Neural cell (in vitro differentiated cells): Measurements from ENCODE around the gene POU2F2. TPM values are rescaled to one million over a fixed set of nuclear protein-coding genes. Genes with fewer than 3 reads are reported as not detected.
A peak's percentile ranks its signal among the peaks of the same experiment; 100 is the strongest.

Experiments used
- H2AFZ ChIP-seq: fragments of 200-600, 300-800 bp; sonication (generic), shearing (Covaris generic); 2 replicates; pipeline ENCODE4 v1.6.0; 2014; ENCODE audit warnings: low read depth, mild to moderate bottlenecking, antibody characterized with exemption, low read length, moderate library complexity
- H3F3A ChIP-seq: fragments of 200-600 bp; shearing (Covaris generic); 2 replicates; pipeline ENCODE4 v1.6.1; 2016; ENCODE audit warnings: mild to moderate bottlenecking, moderate library complexity, mixed read lengths, antibody characterized with exemption, low read length; ENCODE audit not compliant: insufficient read depth, poor library complexity, severe bottlenecking
- H3K27ac ChIP-seq: fragments of 200-600, 300-800 bp; sonication (generic), shearing (Covaris generic); 2 replicates; pipeline ENCODE4 v1.5.1; 2014; ENCODE audit warnings: mild to moderate bottlenecking, low read length, moderate library complexity
- H3K27me3 ChIP-seq: fragments of 300-800, 200-600 bp; sonication (generic), shearing (Covaris generic); 2 replicates; pipeline ENCODE4 v1.6.0; 2014; ENCODE audit warnings: mild to moderate bottlenecking, low read depth, low read length, moderate library complexity; ENCODE audit not compliant: insufficient read depth
- H3K36me3 ChIP-seq: fragments of 300-800, 200-600 bp; sonication (generic), shearing (Covaris generic); 2 replicates; pipeline ENCODE4 v1.5.1; 2014; ENCODE audit warnings: mild to moderate bottlenecking, antibody characterized with exemption, low read length, moderate library complexity; ENCODE audit not compliant: insufficient read depth
- H3K4me2 ChIP-seq: fragments of 300-800, 200-600 bp; sonication (generic), shearing (Covaris generic); 2 replicates; pipeline ENCODE4 v1.6.0; 2014; ENCODE audit warnings: mild to moderate bottlenecking, low read length
- H3K4me3 ChIP-seq: fragments of 300-800, 200-600 bp; sonication (generic), shearing (Covaris generic); 2 replicates; pipeline ENCODE4 v1.5.1; 2014; ENCODE audit warnings: mild to moderate bottlenecking, low read length, moderate library complexity
- H3K79me2 ChIP-seq: fragments of 200-600 bp; shearing (Covaris generic); replicated peaks from 2 replicates; pipeline ENCODE4 v1.6.0; 2014; ENCODE audit warnings: mild to moderate bottlenecking, low read length, moderate library complexity; ENCODE audit not compliant: insufficient read depth
- H3K9ac ChIP-seq: fragments of 300-800, 200-600 bp; sonication (generic), shearing (Covaris generic); 2 replicates; pipeline ENCODE4 v1.6.1; 2016; ENCODE audit warnings: mild to moderate bottlenecking, low read length, mixed read lengths
- H3K9me2 ChIP-seq: fragments of 200-600 bp; shearing (Covaris generic); 2 replicates; pipeline ENCODE4 v1.6.1; 2016; ENCODE audit warnings: mild to moderate bottlenecking, low read length, mixed read lengths; ENCODE audit not compliant: insufficient read depth
- H3K9me3 ChIP-seq: fragments of 200-600, 300-800 bp; sonication (generic), shearing (Covaris generic); 2 replicates; pipeline ENCODE4 v1.6.1; 2016; ENCODE audit warnings: mild to moderate bottlenecking, mixed run types, low read length, moderate library complexity, mixed read lengths
- H4K20me1 ChIP-seq: fragments of 200-600 bp; shearing (Covaris generic); 2 replicates; pipeline ENCODE4 v1.6.1; 2016; ENCODE audit warnings: mild to moderate bottlenecking, mixed run types; ENCODE audit not compliant: insufficient read depth
- CTCF ChIP-seq: fragments of 450-650 bp; IDR thresholded peaks from 2 replicates; pipeline ENCODE4 v1.5.1; 2014; ENCODE audit warnings: antibody characterized with exemption, mild to moderate bottlenecking, moderate library complexity; ENCODE audit not compliant: poor library complexity, severe bottlenecking
- EP300 ChIP-seq: fragments of 450-650 bp; conservative IDR thresholded peaks from 2 replicates; pipeline ENCODE4 v1.6.1; 2014; ENCODE audit warnings: antibody characterized with exemption, mild to moderate bottlenecking, moderate library complexity; ENCODE audit not compliant: poor library complexity, severe bottlenecking
- EZH2 ChIP-seq: fragments of 200-600, 300-800 bp; shearing (Covaris generic), sonication (generic); IDR thresholded peaks from 2 replicates; pipeline ENCODE4 v1.6.1; 2014; ENCODE audit warnings: antibody characterized with exemption, low read length, borderline replicate concordance, mild to moderate bottlenecking; ENCODE audit not compliant: insufficient read depth, poor library complexity, severe bottlenecking
- MXI1 ChIP-seq: fragments of 450-650 bp; conservative IDR thresholded peaks from 2 replicates; pipeline ENCODE4 v1.6.1; 2014; ENCODE audit warnings: antibody characterized with exemption, mild to moderate bottlenecking; ENCODE audit not compliant: poor library complexity, severe bottlenecking
- POLR2AphosphoS5 ChIP-seq: IDR thresholded peaks from 2 replicates; pipeline ENCODE4 v1.6.1; 2012
- RAD21 ChIP-seq: fragments of 450-650 bp; conservative IDR thresholded peaks from 2 replicates; pipeline ENCODE4 v1.6.1; 2014; ENCODE audit warnings: antibody characterized with exemption, mild to moderate bottlenecking, moderate library complexity
- REST ChIP-seq: IDR thresholded peaks from 2 replicates; pipeline ENCODE4 v1.6.1; 2012; ENCODE audit warnings: borderline replicate concordance
- SMC3 ChIP-seq: fragments of 450-650 bp; conservative IDR thresholded peaks from 2 replicates; pipeline ENCODE4 v1.6.1; 2014; ENCODE audit warnings: antibody characterized with exemption, mild to moderate bottlenecking, moderate library complexity; ENCODE audit not compliant: poor library complexity
- TAF1 ChIP-seq: IDR thresholded peaks from 2 replicates; pipeline ENCODE4 v1.6.1; 2012; ENCODE audit warnings: low read depth
- polyA minus RNA-seq: library from RNA; depleted of rRNA, polyadenylated mRNA; stranded (reverse); fragments of >200 nt; gene quantifications from 2 replicates; pipeline ENCODE4 v1.2.3, GENCODE V29; 2014
- polyA plus RNA-seq: library from polyadenylated mRNA; depleted of rRNA; stranded (reverse); fragments of >200 nt; gene quantifications from 2 replicates; pipeline ENCODE4 v1.2.3, GENCODE V29; 2014

Gene POU2F2
- polyA plus RNA-seq: 7.7 and 12.4 TPM in 2 replicates
- 10.7 and 18.9 TPM in 2 replicates for polyA minus RNA-seq

DNA sequence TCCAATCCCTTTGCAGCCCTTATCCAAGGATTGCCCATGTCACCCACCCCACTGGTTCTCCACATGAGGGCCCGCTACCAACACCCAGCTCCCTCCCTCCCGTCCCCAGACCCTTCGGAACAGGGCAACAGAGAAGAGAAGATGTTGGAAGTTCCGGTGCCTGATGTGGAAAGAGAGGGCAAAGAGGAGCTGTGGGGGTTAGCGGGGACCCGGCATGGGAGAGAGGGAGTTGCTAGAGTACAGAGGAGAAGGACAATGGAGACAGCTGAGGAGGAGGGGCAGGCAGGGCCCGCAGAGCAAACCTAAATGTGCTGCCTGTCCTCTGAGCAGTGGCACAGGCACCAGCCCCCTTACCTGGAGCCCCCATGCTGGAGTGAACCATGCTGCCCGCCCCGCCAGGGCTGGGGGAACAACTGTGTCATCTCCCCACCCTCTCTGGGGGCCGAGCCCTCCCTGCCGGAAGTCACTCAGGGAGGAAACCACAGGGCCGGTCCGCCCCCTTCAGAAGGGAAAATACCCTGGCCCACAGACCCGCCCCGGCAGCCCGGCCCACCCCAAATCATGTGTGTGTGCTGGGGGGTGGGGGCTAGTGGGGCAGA is at the start of gene POU2F2:
Gene POU2F2, minus strand, starts transcription at position 417 of the 599 bp plus-strand sequence. Its CDS starts 35 bp downstream, at position 382.
- Histone ChIP-seq H3K27ac (peak within 1 kb of the TSS; percentile 49), H3K9me3 (no peaks in the 10 kb centered on the region), H3K4me2 (peak within 1 kb of the TSS; percentile 47), H3K4me3 (peak within 1 kb of the TSS; percentile 63), H3K79me2 (no peaks in the 10 kb centered on the region), H4K20me1 (no peaks in the 10 kb centered on the region), H2AFZ (no peak within 1 kb of the TSS), H3K9me2 (no peaks in the 10 kb centered on the region), H3F3A (no peaks in the 10 kb centered on the region), H3K27me3 (peaks cover 12% of the 10 kb centered on the region), H3K36me3 (no peaks in the 10 kb centered on the region), H3K9ac (peak within 1 kb of the TSS; percentile 67)
- no peak for TF ChIP-seq EP300
- TF ChIP-seq SMC3: no peak
- TF ChIP-seq RAD21: no peak
- TF ChIP-seq POLR2AphosphoS5: no peak
- no peak for TF ChIP-seq TAF1
- TF ChIP-seq MXI1: no peak

DNA sequence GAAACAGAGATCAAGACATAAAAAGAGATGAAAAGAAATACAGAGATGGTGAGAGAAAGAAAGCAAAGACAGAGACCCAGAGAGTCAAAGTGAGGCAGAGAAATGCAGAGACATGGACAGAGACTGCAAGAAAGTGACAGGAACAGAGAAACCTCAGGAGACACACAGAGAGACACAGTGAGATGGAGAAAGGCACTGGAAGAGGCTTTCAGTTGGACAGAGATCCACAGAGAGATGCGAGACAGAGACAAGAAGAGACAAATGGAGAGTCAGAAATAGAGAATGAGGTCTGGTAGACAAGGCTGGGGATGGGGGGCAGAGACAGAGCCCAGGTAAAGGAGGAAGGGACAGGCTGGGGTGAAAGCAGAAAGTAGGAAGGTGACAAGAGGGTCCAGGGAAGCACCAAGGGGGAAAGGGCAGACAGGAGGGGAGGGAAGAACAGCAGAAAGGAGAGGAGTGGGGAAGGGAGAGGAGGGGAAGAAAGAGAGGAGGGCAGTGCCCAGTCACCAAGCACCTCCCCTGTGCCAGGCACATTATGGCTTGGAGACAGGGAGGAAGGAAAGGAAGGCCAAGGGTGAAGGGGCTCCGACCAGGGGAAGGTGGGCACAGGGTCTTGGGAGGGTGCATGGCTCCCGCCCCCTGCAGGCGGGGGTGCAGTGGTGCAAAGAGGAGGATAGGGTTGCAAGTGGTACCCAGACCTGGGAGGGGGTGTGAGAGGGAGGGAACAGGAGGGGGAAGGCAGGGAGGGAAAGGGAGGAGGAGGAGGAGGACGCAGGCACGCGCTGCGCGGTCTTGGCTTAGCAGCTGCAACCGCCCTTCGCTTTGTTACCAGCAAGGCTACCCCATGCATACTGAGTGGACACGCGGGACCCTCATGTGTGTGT is 46.8 kb upstream of the POU2F2 start:
- Histone ChIP-seq H3K4me3 (no peak overlapping the region), H4K20me1 (no peaks in the 10 kb centered on the region), H2AFZ (no peak overlapping the region), H3K4me2 (no peak overlapping the region), H3K27me3 (no peaks in the 10 kb centered on the region), H3K36me3 (no peaks in the 10 kb centered on the region), H3K9me2 (no peaks in the 10 kb centered on the region), H3K79me2 (peaks cover 23% of the 10 kb centered on the region), H3K9ac (peak overlapping the region; percentile 87), H3F3A (peaks cover 7% of the 10 kb centered on the region), H3K9me3 (no peaks in the 10 kb centered on the region), H3K27ac (peak overlapping the region; percentile 100)
- TF ChIP-seq REST: no peak
- no peak for TF ChIP-seq EZH2
- no peak for TF ChIP-seq TAF1
- TF ChIP-seq MXI1: no peak
- no peak for TF ChIP-seq EP300
- TF ChIP-seq RAD21: peak; percentile 25
- TF ChIP-seq POLR2AphosphoS5: peak; percentile 51
- peak; percentile 63 for TF ChIP-seq CTCF
- peak; percentile 24 for TF ChIP-seq SMC3
